GM19463 (cell line): ENCODE results near the gene HSF4.
"Not testable (repeated sequence)": the region's sequence is repeated elsewhere in the genome, so short reads cannot be mapped to it uniquely, and the experiment has no call there.

Experiments
- ATAC-seq: cut with Tn5 transposase; IDR thresholded peaks from one replicate; pipeline ENCODE4 v1.9.1; 2021; ENCODE audit warnings: mild to moderate bottlenecking, moderate library complexity; ENCODE audit not compliant: unreplicated experiment

HSF4 gene, protein sequence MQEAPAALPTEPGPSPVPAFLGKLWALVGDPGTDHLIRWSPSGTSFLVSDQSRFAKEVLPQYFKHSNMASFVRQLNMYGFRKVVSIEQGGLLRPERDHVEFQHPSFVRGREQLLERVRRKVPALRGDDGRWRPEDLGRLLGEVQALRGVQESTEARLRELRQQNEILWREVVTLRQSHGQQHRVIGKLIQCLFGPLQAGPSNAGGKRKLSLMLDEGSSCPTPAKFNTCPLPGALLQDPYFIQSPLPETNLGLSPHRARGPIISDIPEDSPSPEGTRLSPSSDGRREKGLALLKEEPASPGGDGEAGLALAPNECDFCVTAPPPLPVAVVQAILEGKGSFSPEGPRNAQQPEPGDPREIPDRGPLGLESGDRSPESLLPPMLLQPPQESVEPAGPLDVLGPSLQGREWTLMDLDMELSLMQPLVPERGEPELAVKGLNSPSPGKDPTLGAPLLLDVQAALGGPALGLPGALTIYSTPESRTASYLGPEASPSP

GRCh38 chr16:67164599-67165061, at the start of gene HSF4:
Gene HSF4, plus strand, starts transcription at chr16:67164745. Its CDS starts 67 bp downstream, at chr16:67164812.
- no peak for ATAC-seq

GRCh38 chr16:67114793-67115192, 49.8 kb upstream of the HSF4 start:
- ATAC-seq = no peak

DNA sequence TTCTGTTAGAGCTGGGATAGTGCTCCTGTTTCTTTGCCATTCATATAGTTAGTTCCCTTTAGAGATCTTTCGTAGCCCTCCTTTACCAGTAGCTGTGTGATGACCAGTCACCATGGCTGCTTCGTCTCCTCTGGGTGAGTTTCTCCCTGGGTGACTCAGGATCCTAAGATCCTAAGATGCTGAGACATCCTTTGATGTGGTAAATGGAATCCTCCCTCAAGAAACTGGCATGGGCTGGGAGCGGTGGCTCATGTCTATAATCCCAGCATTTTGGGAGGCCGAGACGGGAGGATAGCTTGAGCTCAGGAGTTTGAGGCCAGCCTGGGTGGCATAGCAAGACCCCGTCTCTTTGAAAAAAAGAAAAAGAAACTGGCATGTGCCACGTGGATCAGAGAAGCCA, 48.9 kb upstream of the HSF4 start:
- ATAC-seq = no peak

- no peak for ATAC-seq
Measured at GRCh38 chr16:67116388-67117311, 47.9 kb upstream of the HSF4 start.

- no peak for ATAC-seq
Measured at GRCh38 chr16:67117716-67118115, 46.8 kb upstream of the HSF4 start.

GRCh38 chr16:67120025-67120424, 44.5 kb upstream of the HSF4 start:
- ATAC-seq = no peak

DNA sequence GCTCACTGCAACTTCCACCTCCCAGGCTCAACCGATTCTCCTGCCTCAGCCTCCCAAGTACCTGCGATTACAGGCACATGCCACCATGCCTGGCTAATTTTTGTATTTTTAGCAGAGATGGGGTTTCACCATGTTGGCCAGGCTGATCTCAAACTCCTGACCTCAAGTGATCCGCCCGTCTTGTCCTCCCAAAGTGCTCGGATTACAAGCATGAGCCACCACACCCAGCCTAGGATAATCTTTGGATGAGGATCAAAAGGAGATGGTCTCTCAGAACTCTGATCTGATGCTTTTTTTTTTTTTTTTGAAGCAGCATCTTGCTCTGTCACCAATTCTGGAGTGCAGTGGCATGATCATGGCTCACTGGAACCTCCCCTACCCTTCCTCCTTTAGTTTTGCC, 41.7 kb upstream of the HSF4 start:
- not testable (repeated sequence) for ATAC-seq

DNA sequence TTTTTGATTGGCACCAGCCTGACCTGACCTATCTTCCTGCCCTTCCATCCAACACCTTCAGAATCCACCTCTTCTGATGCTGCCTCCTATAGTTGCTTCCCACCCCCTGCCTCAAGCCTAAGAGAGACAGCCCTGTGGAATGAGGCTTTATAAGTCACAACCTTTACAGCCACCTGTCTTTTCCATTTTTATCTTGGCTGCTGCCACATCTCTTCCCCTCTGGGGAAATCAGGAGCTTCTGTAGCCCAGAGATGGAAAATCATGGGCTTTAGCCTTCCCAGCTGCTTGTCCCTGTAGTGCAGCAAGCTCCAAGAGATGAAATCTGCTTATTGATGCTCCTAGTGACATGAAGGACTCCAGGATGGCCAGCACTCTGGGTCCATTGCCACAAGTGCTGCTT, 36.1 kb upstream of the HSF4 start:
- ATAC-seq = no peak

GRCh38 chr16:67128887-67129286, 35.7 kb upstream of the HSF4 start:
- ATAC-seq = no peak

GRCh38 chr16:67129422-67129821, 35.1 kb upstream of the HSF4 start:
- no peak for ATAC-seq

DNA sequence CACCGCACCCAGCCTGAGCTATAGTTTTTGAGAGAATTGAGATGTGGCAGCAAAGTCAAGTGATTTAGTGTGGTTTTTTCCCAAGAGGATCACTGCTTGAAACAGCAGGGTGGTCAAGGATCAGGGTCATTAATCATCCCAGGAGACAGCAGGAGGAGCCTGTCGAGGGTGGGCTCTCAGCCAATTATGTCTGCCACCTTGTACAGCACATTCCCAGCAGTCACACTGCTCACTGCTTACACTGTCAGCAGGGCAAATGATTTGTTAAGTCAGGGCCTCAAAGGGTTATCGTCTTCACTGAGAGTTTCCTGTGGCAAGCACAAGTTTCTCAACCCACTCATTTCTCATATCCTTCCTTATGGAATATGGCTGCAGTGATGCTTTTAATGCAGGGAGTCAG, 26.9 kb upstream of the HSF4 start:
- no peak for ATAC-seq

- no peak for ATAC-seq
Measured at GRCh38 chr16:67141391-67141790, 23.2 kb upstream of the HSF4 start.

- no peak for ATAC-seq
Measured at GRCh38 chr16:67142342-67142741, 22.2 kb upstream of the HSF4 start.

DNA sequence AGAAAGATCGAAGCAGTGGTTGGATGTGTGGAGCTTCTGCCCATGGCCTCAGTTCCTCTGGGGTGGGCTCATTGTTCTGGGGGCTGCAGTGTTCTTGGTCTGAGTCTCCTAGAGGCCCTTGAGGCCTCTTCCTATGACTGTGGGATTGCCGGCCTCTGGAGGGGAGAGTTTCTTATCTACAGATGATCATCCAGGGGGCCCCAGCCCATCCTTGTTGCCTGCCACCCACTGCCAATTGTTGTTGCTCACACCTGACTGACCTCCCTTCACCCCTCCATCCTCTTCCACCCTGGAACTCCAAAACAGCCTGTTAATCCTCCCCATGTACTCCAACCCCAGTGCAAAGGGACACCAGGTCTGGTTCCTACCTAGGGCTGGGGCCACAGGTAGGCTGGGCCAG, 19.6 kb upstream of the HSF4 start:
- ATAC-seq = no peak

DNA sequence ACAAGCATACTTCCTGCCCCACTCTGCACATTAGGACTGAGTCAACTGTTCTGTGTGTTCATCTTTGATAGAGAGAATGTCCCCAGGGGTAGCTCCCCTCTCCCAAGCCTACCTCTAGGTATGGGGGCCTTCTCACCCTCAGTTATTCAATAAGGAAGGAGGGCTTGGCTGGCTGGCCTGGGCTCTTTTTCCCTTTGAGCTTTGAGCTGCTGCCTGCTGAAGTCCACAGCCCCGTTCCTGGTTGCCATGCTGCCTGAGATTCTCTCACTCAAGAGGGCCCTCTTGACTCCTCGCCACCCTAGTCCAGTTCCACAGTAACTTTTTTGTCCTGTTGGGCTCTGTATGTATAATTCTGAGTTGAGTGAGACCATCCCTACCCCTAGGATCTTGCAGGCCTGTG, 18.8 kb upstream of the HSF4 start:
- ATAC-seq = no peak

DNA sequence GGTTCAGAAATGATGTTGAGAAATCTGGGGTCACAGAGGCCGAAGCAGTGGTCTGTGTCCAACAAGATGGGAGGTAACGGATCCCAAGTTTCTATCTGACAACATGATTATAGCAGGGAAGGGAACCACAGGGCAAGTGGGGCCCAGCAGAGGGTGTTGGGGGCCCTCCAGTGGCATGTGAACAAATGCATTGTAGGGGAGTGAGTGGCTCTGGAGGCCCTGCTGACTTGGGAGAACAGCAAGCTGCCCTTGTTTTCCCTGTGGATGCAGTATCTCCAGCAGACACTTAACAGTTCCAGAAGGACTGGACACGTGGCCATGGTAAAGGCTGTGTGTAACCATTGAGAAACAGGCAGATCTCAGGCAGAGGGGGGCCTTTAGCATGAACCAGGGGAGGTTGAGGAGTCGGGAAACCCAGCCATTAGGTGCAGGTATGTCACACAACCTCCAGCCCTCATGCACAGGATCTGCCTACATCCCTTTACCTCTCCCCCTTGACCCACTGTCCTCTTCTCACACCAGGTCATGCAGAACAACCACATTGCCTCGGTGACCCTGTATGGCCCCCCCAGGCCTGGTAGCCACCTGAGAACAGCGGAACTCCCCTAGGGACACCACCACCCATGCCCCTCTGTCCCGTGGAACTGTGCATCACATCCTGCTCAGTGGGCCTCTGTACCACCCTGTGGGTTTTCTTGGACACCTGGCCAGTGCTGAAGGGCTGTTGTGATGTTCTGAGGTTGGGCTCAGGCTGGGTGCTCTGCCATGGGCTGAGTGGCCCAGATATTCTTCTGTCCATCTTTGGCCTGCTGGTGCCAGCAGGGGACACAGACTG, 17.8 kb upstream of the HSF4 start:
- ATAC-seq = no peak

DNA sequence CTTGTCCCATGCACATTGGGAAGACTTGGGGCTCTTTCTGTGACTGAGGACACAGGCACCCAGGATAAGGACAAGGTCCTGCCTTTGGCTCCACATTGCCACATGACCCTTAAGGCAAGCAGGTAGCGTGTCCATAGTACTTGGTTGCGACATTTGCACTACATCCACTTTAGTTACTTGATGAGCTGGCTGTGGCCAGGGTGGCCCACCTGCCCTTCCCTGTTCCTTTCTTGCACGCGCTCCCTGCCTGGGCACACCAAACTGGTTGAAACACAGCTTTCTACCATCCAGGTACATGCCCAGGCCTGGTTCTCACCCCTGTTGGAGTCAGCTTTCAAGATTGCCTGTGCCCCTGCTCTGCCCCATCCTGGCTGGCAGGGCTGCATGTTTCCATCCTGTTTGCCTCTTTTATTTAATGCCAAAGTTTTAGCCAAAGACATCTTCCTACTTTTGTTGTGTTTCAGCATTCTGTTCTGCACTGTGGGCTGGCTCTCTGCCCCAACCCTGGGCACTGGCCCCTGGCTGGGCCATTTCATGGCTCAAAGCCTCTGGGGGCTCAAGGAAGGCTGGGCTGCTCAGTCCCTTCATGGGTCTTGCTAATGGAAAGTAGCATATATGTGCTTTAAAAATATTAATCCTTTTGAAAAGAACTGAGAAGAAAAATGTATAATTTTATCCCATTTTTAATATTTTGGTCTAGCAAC, 17.0 kb upstream of the HSF4 start:
- no peak for ATAC-seq

GRCh38 chr16:67148221-67148620, 16.3 kb upstream of the HSF4 start:
- ATAC-seq = no peak

DNA sequence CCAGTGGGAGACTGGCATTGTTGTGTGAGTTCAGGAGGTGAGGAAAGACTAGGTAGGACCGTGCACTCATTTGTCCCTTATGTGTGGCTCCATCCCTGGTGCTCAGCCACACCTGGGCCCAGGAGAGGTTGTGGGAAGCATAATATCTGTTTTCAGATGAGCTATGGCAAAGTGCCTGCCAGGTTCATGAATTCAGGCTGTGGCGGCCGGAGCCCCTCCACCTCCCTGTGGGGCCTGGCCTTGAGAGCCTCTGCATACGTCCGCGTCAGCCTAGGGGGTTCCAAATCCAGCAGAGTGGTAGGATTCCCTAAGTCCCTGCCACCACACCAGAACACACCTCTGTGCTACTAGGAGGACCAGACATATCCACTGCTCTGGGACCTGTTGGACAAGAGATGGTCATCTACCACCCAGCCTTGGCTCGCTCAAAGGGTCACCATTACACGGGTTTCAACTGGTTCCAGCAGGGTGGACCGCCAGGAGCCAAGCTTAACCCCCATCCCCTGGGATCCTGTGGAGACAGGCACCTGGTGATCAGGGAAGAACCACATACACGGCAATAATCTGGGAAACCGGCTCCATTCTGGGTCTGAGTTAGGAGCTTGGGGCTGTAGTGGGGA, 15.8 kb upstream of the HSF4 start:
- no peak for ATAC-seq
